Neural cell (in vitro differentiated cells): ENCODE results near the gene C12orf60. TPM values are rescaled to one million over a fixed set of nuclear protein-coding genes. Genes with fewer than 3 reads are reported as not detected.

Experiments used
- H2AFZ ChIP-seq: fragments of 200-600, 300-800 bp; sonication (generic), shearing (Covaris generic); 2 replicates; pipeline ENCODE4 v1.6.0; 2014; ENCODE audit warnings: low read depth, mild to moderate bottlenecking, antibody characterized with exemption, low read length, moderate library complexity
- H3F3A ChIP-seq: fragments of 200-600 bp; shearing (Covaris generic); 2 replicates; pipeline ENCODE4 v1.6.1; 2016; ENCODE audit warnings: mild to moderate bottlenecking, moderate library complexity, mixed read lengths, antibody characterized with exemption, low read length; ENCODE audit not compliant: insufficient read depth, poor library complexity, severe bottlenecking
- H3K27ac ChIP-seq: fragments of 200-600, 300-800 bp; sonication (generic), shearing (Covaris generic); 2 replicates; pipeline ENCODE4 v1.5.1; 2014; ENCODE audit warnings: mild to moderate bottlenecking, low read length, moderate library complexity
- H3K27me3 ChIP-seq: fragments of 300-800, 200-600 bp; sonication (generic), shearing (Covaris generic); 2 replicates; pipeline ENCODE4 v1.6.0; 2014; ENCODE audit warnings: mild to moderate bottlenecking, low read depth, low read length, moderate library complexity; ENCODE audit not compliant: insufficient read depth
- H3K36me3 ChIP-seq: fragments of 300-800, 200-600 bp; sonication (generic), shearing (Covaris generic); 2 replicates; pipeline ENCODE4 v1.5.1; 2014; ENCODE audit warnings: mild to moderate bottlenecking, antibody characterized with exemption, low read length, moderate library complexity; ENCODE audit not compliant: insufficient read depth
- H3K4me2 ChIP-seq: fragments of 300-800, 200-600 bp; sonication (generic), shearing (Covaris generic); 2 replicates; pipeline ENCODE4 v1.6.0; 2014; ENCODE audit warnings: mild to moderate bottlenecking, low read length
- H3K4me3 ChIP-seq: fragments of 300-800, 200-600 bp; sonication (generic), shearing (Covaris generic); 2 replicates; pipeline ENCODE4 v1.5.1; 2014; ENCODE audit warnings: mild to moderate bottlenecking, low read length, moderate library complexity
- H3K79me2 ChIP-seq: fragments of 200-600 bp; shearing (Covaris generic); replicated peaks from 2 replicates; pipeline ENCODE4 v1.6.0; 2014; ENCODE audit warnings: mild to moderate bottlenecking, low read length, moderate library complexity; ENCODE audit not compliant: insufficient read depth
- H3K9ac ChIP-seq: fragments of 300-800, 200-600 bp; sonication (generic), shearing (Covaris generic); 2 replicates; pipeline ENCODE4 v1.6.1; 2016; ENCODE audit warnings: mild to moderate bottlenecking, low read length, mixed read lengths
- H3K9me2 ChIP-seq: fragments of 200-600 bp; shearing (Covaris generic); 2 replicates; pipeline ENCODE4 v1.6.1; 2016; ENCODE audit warnings: mild to moderate bottlenecking, low read length, mixed read lengths; ENCODE audit not compliant: insufficient read depth
- H3K9me3 ChIP-seq: fragments of 200-600, 300-800 bp; sonication (generic), shearing (Covaris generic); 2 replicates; pipeline ENCODE4 v1.6.1; 2016; ENCODE audit warnings: mild to moderate bottlenecking, mixed run types, low read length, moderate library complexity, mixed read lengths
- H4K20me1 ChIP-seq: fragments of 200-600 bp; shearing (Covaris generic); 2 replicates; pipeline ENCODE4 v1.6.1; 2016; ENCODE audit warnings: mild to moderate bottlenecking, mixed run types; ENCODE audit not compliant: insufficient read depth
- EP300 ChIP-seq: fragments of 450-650 bp; conservative IDR thresholded peaks from 2 replicates; pipeline ENCODE4 v1.6.1; 2014; ENCODE audit warnings: antibody characterized with exemption, mild to moderate bottlenecking, moderate library complexity; ENCODE audit not compliant: poor library complexity, severe bottlenecking
- EZH2 ChIP-seq: fragments of 200-600, 300-800 bp; shearing (Covaris generic), sonication (generic); IDR thresholded peaks from 2 replicates; pipeline ENCODE4 v1.6.1; 2014; ENCODE audit warnings: antibody characterized with exemption, low read length, borderline replicate concordance, mild to moderate bottlenecking; ENCODE audit not compliant: insufficient read depth, poor library complexity, severe bottlenecking
- MXI1 ChIP-seq: fragments of 450-650 bp; conservative IDR thresholded peaks from 2 replicates; pipeline ENCODE4 v1.6.1; 2014; ENCODE audit warnings: antibody characterized with exemption, mild to moderate bottlenecking; ENCODE audit not compliant: poor library complexity, severe bottlenecking
- POLR2AphosphoS5 ChIP-seq: IDR thresholded peaks from 2 replicates; pipeline ENCODE4 v1.6.1; 2012
- RAD21 ChIP-seq: fragments of 450-650 bp; conservative IDR thresholded peaks from 2 replicates; pipeline ENCODE4 v1.6.1; 2014; ENCODE audit warnings: antibody characterized with exemption, mild to moderate bottlenecking, moderate library complexity
- REST ChIP-seq: IDR thresholded peaks from 2 replicates; pipeline ENCODE4 v1.6.1; 2012; ENCODE audit warnings: borderline replicate concordance
- SMC3 ChIP-seq: fragments of 450-650 bp; conservative IDR thresholded peaks from 2 replicates; pipeline ENCODE4 v1.6.1; 2014; ENCODE audit warnings: antibody characterized with exemption, mild to moderate bottlenecking, moderate library complexity; ENCODE audit not compliant: poor library complexity
- TAF1 ChIP-seq: IDR thresholded peaks from 2 replicates; pipeline ENCODE4 v1.6.1; 2012; ENCODE audit warnings: low read depth
- polyA plus RNA-seq: library from polyadenylated mRNA; depleted of rRNA; stranded (reverse); fragments of >200 nt; gene quantifications from 2 replicates; pipeline ENCODE4 v1.2.3, GENCODE V29; 2014
- TF ChIP-seq, protein P1 (sequence below): fragments of 450-650 bp; IDR thresholded peaks from 2 replicates; pipeline ENCODE4 v1.5.1; 2014; ENCODE audit warnings: antibody characterized with exemption, mild to moderate bottlenecking, moderate library complexity; ENCODE audit not compliant: poor library complexity, severe bottlenecking

The C12orf60 gene
- polyA plus RNA-seq, 1 donor from 2014 or later: 4.8 TPM

- no peak overlapping the region for H3K4me3 ChIP-seq
- no peaks in the 10 kb centered on the region for H3K36me3 ChIP-seq
- H3K9me2 ChIP-seq: no peaks in the 10 kb centered on the region
- no peaks in the 10 kb centered on the region for H3K27me3 ChIP-seq
- H3K9ac ChIP-seq: no peak overlapping the region
- H3K4me2 ChIP-seq: no peak overlapping the region
- TF ChIP-seq EZH2 (no peak), RAD21 (no peak), EP300 (no peak), POLR2AphosphoS5 (no peak)
- TF ChIP-seq, protein P1, sequence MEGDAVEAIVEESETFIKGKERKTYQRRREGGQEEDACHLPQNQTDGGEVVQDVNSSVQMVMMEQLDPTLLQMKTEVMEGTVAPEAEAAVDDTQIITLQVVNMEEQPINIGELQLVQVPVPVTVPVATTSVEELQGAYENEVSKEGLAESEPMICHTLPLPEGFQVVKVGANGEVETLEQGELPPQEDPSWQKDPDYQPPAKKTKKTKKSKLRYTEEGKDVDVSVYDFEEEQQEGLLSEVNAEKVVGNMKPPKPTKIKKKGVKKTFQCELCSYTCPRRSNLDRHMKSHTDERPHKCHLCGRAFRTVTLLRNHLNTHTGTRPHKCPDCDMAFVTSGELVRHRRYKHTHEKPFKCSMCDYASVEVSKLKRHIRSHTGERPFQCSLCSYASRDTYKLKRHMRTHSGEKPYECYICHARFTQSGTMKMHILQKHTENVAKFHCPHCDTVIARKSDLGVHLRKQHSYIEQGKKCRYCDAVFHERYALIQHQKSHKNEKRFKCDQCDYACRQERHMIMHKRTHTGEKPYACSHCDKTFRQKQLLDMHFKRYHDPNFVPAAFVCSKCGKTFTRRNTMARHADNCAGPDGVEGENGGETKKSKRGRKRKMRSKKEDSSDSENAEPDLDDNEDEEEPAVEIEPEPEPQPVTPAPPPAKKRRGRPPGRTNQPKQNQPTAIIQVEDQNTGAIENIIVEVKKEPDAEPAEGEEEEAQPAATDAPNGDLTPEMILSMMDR: no peak
- H4K20me1 ChIP-seq: no peaks in the 10 kb centered on the region
- H3K27ac ChIP-seq: no peak overlapping the region
- H3K79me2 ChIP-seq: no peaks in the 10 kb centered on the region
- no peaks in the 10 kb centered on the region for H3F3A ChIP-seq
- H2AFZ ChIP-seq: no peak overlapping the region
- no peaks in the 10 kb centered on the region for H3K9me3 ChIP-seq
Observed at GRCh38 chr12:14844401-14844800, 40.9 kb downstream of the C12orf60 start.

DNA sequence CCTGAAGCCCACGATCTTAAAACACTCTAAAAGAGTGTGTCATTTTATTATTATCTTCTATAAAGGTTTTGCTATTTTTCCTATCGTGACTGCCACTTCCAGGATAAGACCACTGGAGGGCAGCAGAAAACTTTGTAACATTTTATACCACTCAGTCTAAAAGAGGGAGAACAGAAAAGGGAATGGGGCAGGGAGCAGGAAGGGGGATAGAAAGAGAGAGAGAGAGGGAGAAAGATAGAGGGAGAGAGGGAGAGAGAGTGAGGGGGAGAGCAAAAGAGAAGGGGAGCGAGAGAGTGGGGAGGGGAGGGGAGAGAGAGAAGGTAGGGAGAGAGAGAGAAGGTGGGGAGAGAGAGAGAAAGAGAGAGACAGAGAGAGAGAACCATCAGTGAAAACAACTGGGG is 41.9 kb downstream of the C12orf60 start:
- Histone ChIP-seq H2AFZ (no peak overlapping the region), H3K27ac (no peak overlapping the region), H3K4me3 (no peak overlapping the region), H3K27me3 (no peaks in the 10 kb centered on the region), H3K79me2 (no peaks in the 10 kb centered on the region), H3K9me3 (no peaks in the 10 kb centered on the region), H3K9ac (no peak overlapping the region), H3F3A (no peaks in the 10 kb centered on the region), H4K20me1 (no peaks in the 10 kb centered on the region), H3K9me2 (no peaks in the 10 kb centered on the region), H3K36me3 (no peaks in the 10 kb centered on the region), H3K4me2 (no peak overlapping the region)
- no peak for TF ChIP-seq EZH2
- no peak for TF ChIP-seq EP300
- TF ChIP-seq MXI1: no peak
- TF ChIP-seq REST: no peak
- TF ChIP-seq POLR2AphosphoS5: no peak
- no peak for TF ChIP-seq TAF1
- peak; percentile 91 for TF ChIP-seq RAD21
- TF ChIP-seq SMC3: peak; percentile 97
- TF ChIP-seq, protein P1: peak; percentile 86
